MM.1S (cell line): ENCODE data around the gene FNDC10.

ENCODE experiments used
- DNase-seq: peaks from one replicate; pipeline ENCODE4 v3.0.0-alpha.2; 2015
- H2AFZ ChIP-seq: fragments of 300-600 bp; sonication (generic); 2 replicates; pipeline ENCODE4 v1.6.0; 2016; ENCODE audit warnings: antibody characterized with exemption, low read length
- H3F3A ChIP-seq: fragments of 300-600 bp; sonication (generic); 2 replicates; pipeline ENCODE4 v1.6.1; 2016; ENCODE audit warnings: mild to moderate bottlenecking, antibody characterized with exemption, low read length, moderate library complexity, mixed read lengths; ENCODE audit not compliant: insufficient read depth
- H3K27ac ChIP-seq: fragments of 300-600 bp; sonication (generic); 2 replicates; pipeline ENCODE4 v1.5.1; 2016; ENCODE audit warnings: mild to moderate bottlenecking, low read length
- H3K27me3 ChIP-seq: fragments of 300-600 bp; sonication (generic); replicated peaks from 2 replicates; pipeline ENCODE4 v1.6.0; 2016; ENCODE audit warnings: low read length; ENCODE audit not compliant: insufficient read depth
- H3K36me3 ChIP-seq: fragments of 300-600 bp; sonication (generic); replicated peaks from 2 replicates; pipeline ENCODE4 v1.6.1; 2016; ENCODE audit warnings: mild to moderate bottlenecking, low read length, mixed read lengths; ENCODE audit not compliant: insufficient read depth
- H3K4me1 ChIP-seq: fragments of 300-600 bp; sonication (generic); 2 replicates; pipeline ENCODE4 v1.6.1; 2016; ENCODE audit warnings: low read length, mixed read lengths
- H3K4me2 ChIP-seq: fragments of 300-600 bp; sonication (generic); 2 replicates; pipeline ENCODE4 v1.6.0; 2016; ENCODE audit warnings: low read depth, low read length
- H3K4me3 ChIP-seq: fragments of 300-600 bp; sonication (generic); 2 replicates; pipeline ENCODE4 v1.5.1; 2016; ENCODE audit warnings: low read length, mixed read lengths
- H3K79me2 ChIP-seq: fragments of 300-600 bp; sonication (generic); 2 replicates; pipeline ENCODE4 v1.6.1; 2016; ENCODE audit warnings: mixed run types, low read length, mixed read lengths
- H3K9ac ChIP-seq: fragments of 300-600 bp; sonication (generic); 2 replicates; pipeline ENCODE4 v1.6.1; 2016; ENCODE audit warnings: low read length, mixed read lengths
- H3K9me2 ChIP-seq: fragments of 300-600 bp; sonication (generic); replicated peaks from 2 replicates; pipeline ENCODE4 v1.6.1; 2016; ENCODE audit warnings: mild to moderate bottlenecking, low read length, mixed read lengths; ENCODE audit not compliant: insufficient read depth
- H3K9me3 ChIP-seq: fragments of 300-600 bp; sonication (generic); replicated peaks from 2 replicates; pipeline ENCODE4 v1.6.1; 2016; ENCODE audit warnings: mild to moderate bottlenecking, low read length, mixed read lengths; ENCODE audit not compliant: insufficient read depth
- H4K20me1 ChIP-seq: fragments of 300-600 bp; sonication (generic); 2 replicates; pipeline ENCODE4 v1.6.1; 2016; ENCODE audit warnings: mild to moderate bottlenecking, low read length, moderate library complexity, mixed read lengths; ENCODE audit not compliant: insufficient read depth
- CTCF ChIP-seq: fragments of 300-600 bp; sonication (generic); IDR thresholded peaks from 2 replicates; pipeline ENCODE4 v1.5.1; 2016; ENCODE audit warnings: antibody characterized with exemption, low read length, mixed read lengths
- EZH2 ChIP-seq: fragments of 300-600 bp; sonication (generic); optimal IDR thresholded peaks from 2 replicates; pipeline ENCODE3; 2017; ENCODE audit warnings: low read depth, mild to moderate bottlenecking, antibody characterized with exemption, low read length, mixed read lengths
- EZH2phosphoT487 ChIP-seq: fragments of 300-600 bp; sonication (generic); IDR thresholded peaks from 2 replicates; pipeline ENCODE4 v1.6.1; 2018; ENCODE audit warnings: antibody characterized with exemption, low read length

The FNDC10 gene

GRCh38 chr1:1567891-1568291, 32.0 kb downstream of the FNDC10 start:
- no peaks in the 10 kb centered on the region for H3K27me3 ChIP-seq
- no peak overlapping the region for H3K4me2 ChIP-seq
- H3K9me2 ChIP-seq, result no peaks in the 10 kb centered on the region
- no peaks in the 10 kb centered on the region for H3K9me3 ChIP-seq
- peaks cover 8% of the 10 kb centered on the region; the same call in 1 of the 2 replicates for H3K36me3 ChIP-seq
- H3K27ac ChIP-seq, result no peak overlapping the region
- H3K4me3 ChIP-seq, result no peak overlapping the region
- DNase-seq, result no peak
- TF ChIP-seq EZH2 (no peak), EZH2phosphoT487 (no peak), CTCF (no peak)
- no peak overlapping the region for H3K9ac ChIP-seq
- no peak overlapping the region for H2AFZ ChIP-seq
- H3F3A ChIP-seq, result no peaks in the 10 kb centered on the region
- H3K4me1 ChIP-seq, result no peaks in the 10 kb centered on the region
- peaks cover 24% of the 10 kb centered on the region for H4K20me1 ChIP-seq
- peaks cover 97% of the 10 kb centered on the region for H3K79me2 ChIP-seq

- Histone ChIP-seq H3K4me1 (no peaks in the 10 kb centered on the region), H3K79me2 (peaks cover 97% of the 10 kb centered on the region), H4K20me1 (peaks cover 24% of the 10 kb centered on the region), H2AFZ (no peak overlapping the region), H3F3A (no peaks in the 10 kb centered on the region), H3K9me2 (no peaks in the 10 kb centered on the region), H3K36me3 (peaks cover 9% of the 10 kb centered on the region; the same call in 1 of the 2 replicates), H3K9me3 (no peaks in the 10 kb centered on the region), H3K9ac (no peak overlapping the region), H3K27ac (no peak overlapping the region), H3K4me3 (no peak overlapping the region), H3K4me2 (no peak overlapping the region), H3K27me3 (no peaks in the 10 kb centered on the region)
- DNase-seq, result no peak
- TF ChIP-seq EZH2 (no peak), CTCF (no peak), EZH2phosphoT487 (no peak)
These were observed 32.6 kb downstream of the FNDC10 start for GRCh38 chr1:1567152-1567875.

GRCh38 chr1:1565340-1565739, 34.6 kb downstream of the FNDC10 start:
- peaks cover 86% of the 10 kb centered on the region for H3K79me2 ChIP-seq

More at GRCh38 chr1:1565340-1565739, 34.6 kb downstream of the FNDC10 start:
- TF ChIP-seq EZH2phosphoT487, result no peak
- no peak for TF ChIP-seq CTCF
- TF ChIP-seq EZH2, result no peak
- H3K27me3 ChIP-seq, result no peaks in the 10 kb centered on the region
- DNase-seq, result no peak
- H3K4me2 ChIP-seq, result no peak overlapping the region
- no peaks in the 10 kb centered on the region for H3K9me2 ChIP-seq
- no peak overlapping the region for H2AFZ ChIP-seq
- H3K4me1 ChIP-seq, result no peaks in the 10 kb centered on the region
- peaks cover 24% of the 10 kb centered on the region for H4K20me1 ChIP-seq
- no peaks in the 10 kb centered on the region; the same call in 1 of the 2 replicates for H3F3A ChIP-seq
- H3K9me3 ChIP-seq, result no peaks in the 10 kb centered on the region
- no peak overlapping the region for H3K4me3 ChIP-seq
- H3K9ac ChIP-seq, result no peak overlapping the region
- H3K36me3 ChIP-seq, result peaks cover 9% of the 10 kb centered on the region; the same call in 1 of the 2 replicates
- H3K27ac ChIP-seq, result no peak overlapping the region
